A673 (cell line): ENCODE data around the gene SERPINA5. TPM values are rescaled to one million over a fixed set of nuclear protein-coding genes. Genes with fewer than 3 reads are reported as not detected.

Source experiments
- BruUV-seq: library from RNA; stranded (reverse); fragments of 400-500 nt; replicated peaks from 2 replicates; lab custom pipeline; 2021; lab: Mats Ljungman, UMichigan
- CTCF ChIA-PET: fragments of 300-600 bp; sonication (Branson Sonifier 250); formaldehyde crosslinking; loops from one replicate; lab custom pipeline; 2022; ENCODE audit warnings: antibody characterized with exemption; lab: Charles Lee
- POLR2A ChIA-PET: fragments of 300-600 bp; sonication (Branson Sonifier 250); formaldehyde crosslinking; loops from one replicate; lab custom pipeline; 2022; ENCODE audit warnings: antibody characterized with exemption; ENCODE audit not compliant: low non-redundant PET; lab: Charles Lee
- DNase-seq: peaks from one replicate; pipeline ENCODE4 v3.0.0-alpha.2; 2015; ENCODE audit warnings: low spot score
- H3K27ac ChIP-seq: fragments of 200-600 bp; sonication (generic); 2 replicates; pipeline ENCODE4 v1.5.1; 2016; ENCODE audit warnings: mixed run types, low read depth, mild to moderate bottlenecking, mixed read lengths, antibody characterized with exemption, low read length; ENCODE audit not compliant: poor library complexity, severe bottlenecking
- H3K27me3 ChIP-seq: fragments of 200-600 bp; sonication (generic); replicated peaks from 2 replicates; pipeline ENCODE4 v1.6.1; 2017; ENCODE audit warnings: mixed run types, low read depth, mild to moderate bottlenecking, mixed read lengths, antibody characterized with exemption, low read length; ENCODE audit not compliant: insufficient read depth, poor library complexity
- H3K36me3 ChIP-seq: fragments of 200-600 bp; sonication (generic); 2 replicates; pipeline ENCODE4 v1.6.1; 2016; ENCODE audit warnings: mixed run types, mild to moderate bottlenecking, mixed read lengths, antibody characterized with exemption, low read length; ENCODE audit not compliant: insufficient read depth, poor library complexity, severe bottlenecking
- H3K4me1 ChIP-seq: fragments of 200-600 bp; sonication (generic); 2 replicates; pipeline ENCODE4 v1.6.1; 2017; ENCODE audit warnings: mixed run types, mild to moderate bottlenecking, mixed read lengths, antibody characterized with exemption, low read length; ENCODE audit not compliant: insufficient read depth, poor library complexity, severe bottlenecking
- H3K4me3 ChIP-seq: fragments of 200-600 bp; sonication (generic); 2 replicates; pipeline ENCODE4 v1.5.1; 2016; ENCODE audit warnings: low read depth, mixed run types, mild to moderate bottlenecking, mixed read lengths, low read length; ENCODE audit not compliant: poor library complexity, severe bottlenecking
- H3K9me3 ChIP-seq: fragments of 200-600 bp; sonication (generic); 2 replicates; pipeline ENCODE4 v1.6.1; 2016; ENCODE audit warnings: mixed run types, low read depth, mild to moderate bottlenecking, mixed read lengths, antibody characterized with exemption, low read length; ENCODE audit not compliant: poor library complexity, severe bottlenecking
- CTCF ChIP-seq: fragments of 300-800, 200-600 bp; sonication (generic); conservative IDR thresholded peaks from 2 replicates; pipeline ENCODE4 v1.5.1; 2017; ENCODE audit warnings: low read depth, mild to moderate bottlenecking, antibody characterized with exemption, low read length, moderate library complexity, mixed read lengths
- EZH2 ChIP-seq: fragments of 200-600 bp; sonication (generic); IDR thresholded peaks from 2 replicates; pipeline ENCODE4 v1.6.1; 2017; ENCODE audit warnings: borderline replicate concordance, low read depth, mild to moderate bottlenecking, mixed read lengths, antibody characterized with exemption, low read length; ENCODE audit not compliant: poor library complexity, severe bottlenecking
- intact Hi-C: fragments of 100-400 bp; cut with micrococcal nuclease; formaldehyde crosslinking; loops from one replicate; pipeline ENCODE4 v1.10.0; 2022; ENCODE audit not compliant: unreplicated experiment
- total RNA-seq: library from RNA; stranded (reverse); gene quantifications from 2 replicates; pipeline ENCODE4 v1.2.3, GENCODE V29; 2021

The SERPINA5 gene
- total RNA-seq, 1 experiment from 2014 or later = not detected

- no peak overlapping the region for H3K27ac ChIP-seq
- CTCF ChIA-PET = no interaction called here
- DNase-seq = no peak
Measured at GRCh38 chr14:94540031-94540794, 41.0 kb upstream of the SERPINA5 start.

GRCh38 chr14:94541234-94541975 is 39.8 kb upstream of the SERPINA5 start:
- H3K36me3 ChIP-seq = no peaks in the 10 kb centered on the region
- ChIA-PET POLR2A (no interaction called here), CTCF (no interaction called here)
- H3K27me3 ChIP-seq = no peaks in the 10 kb centered on the region
- TF ChIP-seq CTCF (no peak), EZH2 (no peak)
- BruUV-seq = no TSS peak
- no peak overlapping the region for H3K4me3 ChIP-seq
- intact Hi-C loops = no loop called here
- no peak for DNase-seq
- no peaks in the 10 kb centered on the region for H3K4me1 ChIP-seq
- H3K27ac ChIP-seq = no peak overlapping the region
- H3K9me3 ChIP-seq = no peaks in the 10 kb centered on the region

More at GRCh38 chr14:94540031-94540794, 41.0 kb upstream of the SERPINA5 start:
- H3K36me3 ChIP-seq = no peaks in the 10 kb centered on the region
- POLR2A ChIA-PET = no interaction called here
- no peaks in the 10 kb centered on the region for H3K27me3 ChIP-seq
- no peaks in the 10 kb centered on the region for H3K9me3 ChIP-seq
- no TSS peak for BruUV-seq
- no peak overlapping the region for H3K4me3 ChIP-seq
- no peaks in the 10 kb centered on the region for H3K4me1 ChIP-seq
- TF ChIP-seq EZH2 (no peak), CTCF (0 out of 2 replicates have a peak, but pooled peaks have one; percentile 18)
- intact Hi-C loops = no loop called here

GRCh38 chr14:94542111-94542810 is 39.0 kb upstream of the SERPINA5 start:
- no peak for TF ChIP-seq CTCF
- TF ChIP-seq EZH2 = no peak
- ChIA-PET CTCF (no interaction called here), POLR2A (no interaction called here)
- Histone ChIP-seq H3K27me3 (no peaks in the 10 kb centered on the region), H3K4me3 (no peak overlapping the region), H3K27ac (no peak overlapping the region), H3K36me3 (no peaks in the 10 kb centered on the region), H3K4me1 (no peaks in the 10 kb centered on the region), H3K9me3 (no peaks in the 10 kb centered on the region)
- DNase-seq = no peak
- intact Hi-C loops = no loop called here
- BruUV-seq = no TSS peak
